GM12878 (cell line): ENCODE data around the gene TACC2.

Experiments used
- BHLHE40 ChIP-seq, 2 experiments: fragments of 450-650 bp in 1 of 2; IDR thresholded peaks; 2 replicates each; pipeline ENCODE4 v1.6.1; 2011 to 2017; ENCODE audit warnings: low read depth in 2 of 2, borderline replicate concordance in 1 of 2, improper control_type of control experiment in 1 of 2, low read length in 1 of 2, mild to moderate bottlenecking in 1 of 2
- CHD2 ChIP-seq: IDR thresholded peaks from 2 replicates; pipeline ENCODE4 v1.6.1; 2011; ENCODE audit warnings: low read depth, low read length, improper control_type of control experiment, borderline replicate concordance
- CTCF ChIP-seq, 3 experiments: IDR thresholded peaks in 2 of 3; conservative IDR thresholded peaks in 1 of 3; 2 replicates each; pipeline ENCODE4 v1.5.1; 2011; ENCODE audit warnings: low read depth in 3 of 3, low read length in 3 of 3, mild to moderate bottlenecking in 3 of 3, control low read depth in 2 of 3, moderate library complexity in 2 of 3, inconsistent platforms in 1 of 3, mixed read lengths in 1 of 3; ENCODE audit not compliant: control insufficient read depth in 2 of 3, insufficient read depth in 1 of 3; ENCODE audit errors: extremely low read depth in 1 of 3
- DPF2 ChIP-seq: fragments of 450-650 bp; IDR thresholded peaks from 2 replicates; pipeline ENCODE4 v1.6.1; 2017; ENCODE audit warnings: mild to moderate bottlenecking
- PKNOX1 ChIP-seq: fragments of 450-650 bp; IDR thresholded peaks from 2 replicates; pipeline ENCODE4 v1.6.1; 2016; ENCODE audit warnings: mild to moderate bottlenecking
- POLR2A ChIP-seq: IDR thresholded peaks from 2 replicates; pipeline ENCODE4 v1.6.1; 2011; ENCODE audit warnings: low read depth, mild to moderate bottlenecking, low read length
- SP1 ChIP-seq: IDR thresholded peaks from one replicate; pipeline ENCODE4 v1.6.1; 2011; ENCODE audit warnings: low read depth, low read length

- TF ChIP-seq DPF2 (no peak), CTCF (IDR thresholded peaks at IDR 0.05 in 2 of 3, conservative IDR thresholded peaks at IDR 0.05 in 1 of 3; ENCODE audit: control insufficient read depth in 2 of 3, extremely low read depth in 1 of 3, insufficient read depth in 1 of 3, low read depth in 3 of 3, low read length in 3 of 3) (no peak), POLR2A (no peak), PKNOX1 (no peak), CHD2 (no peak), BHLHE40 (IDR thresholded peaks at IDR 0.05; ENCODE audit: borderline replicate concordance in 1 of 2, low read depth in 2 of 2, low read length in 1 of 2) (no peak), SP1 (no peak)
Measured at GRCh38 chr10:122144199-122144598, 155.2 kb downstream of the TACC2 start.
